ENCODE results near the gene FAM53A.

Gene FAM53A

DNA sequence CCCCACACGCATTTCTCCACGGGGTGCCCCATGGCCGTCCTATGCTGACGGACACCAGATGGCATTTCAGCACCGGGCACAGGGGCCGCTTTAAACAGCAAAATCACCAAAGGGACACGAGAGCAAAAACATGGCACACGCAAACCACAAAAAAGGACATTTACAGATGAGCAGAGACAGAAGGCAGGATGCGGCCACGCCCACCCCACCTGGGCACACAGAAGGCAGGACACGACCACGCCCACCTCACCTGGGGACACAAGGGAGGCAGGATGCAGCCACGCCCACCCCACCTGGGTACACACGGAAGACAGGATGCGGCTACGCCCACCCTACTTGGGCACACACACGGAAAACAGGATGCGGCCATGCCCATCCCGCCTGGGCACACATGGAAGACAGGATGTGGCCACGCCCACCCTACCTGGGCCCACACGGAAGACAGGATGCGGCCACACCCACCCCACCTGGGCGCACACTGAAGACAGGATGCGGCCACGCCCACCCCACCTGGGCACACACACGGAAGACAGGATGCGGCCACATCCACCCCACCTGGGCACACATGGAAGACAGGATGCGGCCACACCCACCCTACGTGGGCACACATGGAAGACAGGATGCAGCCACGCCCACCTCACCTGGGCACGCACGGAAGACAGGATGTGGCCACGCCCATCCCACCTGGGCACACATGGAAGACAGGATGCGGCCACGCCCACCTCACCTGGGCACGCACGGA lies 69.1 kb downstream of the FAM53A start:
- TF ChIP-seq RAD21 (IDR thresholded peaks at IDR 0.05; ENCODE audit: low read depth) (no peak), TEAD4 (IDR thresholded peaks at IDR 0.05) (no peak), TAF1 (IDR thresholded peaks at IDR 0.05; ENCODE audit: low read depth) (no peak), ZBTB7A (IDR thresholded peaks at IDR 0.05; ENCODE audit: low read depth) (no peak), NFIC (IDR thresholded peaks at IDR 0.05) (no peak), YY1 (IDR thresholded peaks at IDR 0.05; ENCODE audit: low read depth) (no peak), TCF12 (IDR thresholded peaks at IDR 0.05; ENCODE audit: low read depth) (no peak), EGR1 (IDR thresholded peaks at IDR 0.05) (no peak), FOXM1 (IDR thresholded peaks at IDR 0.05; ENCODE audit: borderline replicate concordance, low read depth) (no peak), CEBPB (IDR thresholded peaks at IDR 0.05) (no peak), CREB1 (IDR thresholded peaks at IDR 0.05; ENCODE audit: low read depth) (no peak)
- TF ChIP-seq, protein P1, sequence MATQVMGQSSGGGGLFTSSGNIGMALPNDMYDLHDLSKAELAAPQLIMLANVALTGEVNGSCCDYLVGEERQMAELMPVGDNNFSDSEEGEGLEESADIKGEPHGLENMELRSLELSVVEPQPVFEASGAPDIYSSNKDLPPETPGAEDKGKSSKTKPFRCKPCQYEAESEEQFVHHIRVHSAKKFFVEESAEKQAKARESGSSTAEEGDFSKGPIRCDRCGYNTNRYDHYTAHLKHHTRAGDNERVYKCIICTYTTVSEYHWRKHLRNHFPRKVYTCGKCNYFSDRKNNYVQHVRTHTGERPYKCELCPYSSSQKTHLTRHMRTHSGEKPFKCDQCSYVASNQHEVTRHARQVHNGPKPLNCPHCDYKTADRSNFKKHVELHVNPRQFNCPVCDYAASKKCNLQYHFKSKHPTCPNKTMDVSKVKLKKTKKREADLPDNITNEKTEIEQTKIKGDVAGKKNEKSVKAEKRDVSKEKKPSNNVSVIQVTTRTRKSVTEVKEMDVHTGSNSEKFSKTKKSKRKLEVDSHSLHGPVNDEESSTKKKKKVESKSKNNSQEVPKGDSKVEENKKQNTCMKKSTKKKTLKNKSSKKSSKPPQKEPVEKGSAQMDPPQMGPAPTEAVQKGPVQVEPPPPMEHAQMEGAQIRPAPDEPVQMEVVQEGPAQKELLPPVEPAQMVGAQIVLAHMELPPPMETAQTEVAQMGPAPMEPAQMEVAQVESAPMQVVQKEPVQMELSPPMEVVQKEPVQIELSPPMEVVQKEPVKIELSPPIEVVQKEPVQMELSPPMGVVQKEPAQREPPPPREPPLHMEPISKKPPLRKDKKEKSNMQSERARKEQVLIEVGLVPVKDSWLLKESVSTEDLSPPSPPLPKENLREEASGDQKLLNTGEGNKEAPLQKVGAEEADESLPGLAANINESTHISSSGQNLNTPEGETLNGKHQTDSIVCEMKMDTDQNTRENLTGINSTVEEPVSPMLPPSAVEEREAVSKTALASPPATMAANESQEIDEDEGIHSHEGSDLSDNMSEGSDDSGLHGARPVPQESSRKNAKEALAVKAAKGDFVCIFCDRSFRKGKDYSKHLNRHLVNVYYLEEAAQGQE (IDR thresholded peaks at IDR 0.05; ENCODE audit: low read depth) = no peak
- TF ChIP-seq, protein P2, sequence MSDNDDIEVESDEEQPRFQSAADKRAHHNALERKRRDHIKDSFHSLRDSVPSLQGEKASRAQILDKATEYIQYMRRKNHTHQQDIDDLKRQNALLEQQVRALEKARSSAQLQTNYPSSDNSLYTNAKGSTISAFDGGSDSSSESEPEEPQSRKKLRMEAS (IDR thresholded peaks at IDR 0.05) = no peak

- no peak for TF ChIP-seq RAD21 (IDR thresholded peaks at IDR 0.05; ENCODE audit: low read depth)
- no peak for TF ChIP-seq EGR1 (IDR thresholded peaks at IDR 0.05)
- TF ChIP-seq CREB1 (IDR thresholded peaks at IDR 0.05; ENCODE audit: low read depth) = no peak
- no peak for TF ChIP-seq NFIC (IDR thresholded peaks at IDR 0.05)
Measured at GRCh38 chr4:1614502-1614853, 69.6 kb downstream of the FAM53A start.

DNA sequence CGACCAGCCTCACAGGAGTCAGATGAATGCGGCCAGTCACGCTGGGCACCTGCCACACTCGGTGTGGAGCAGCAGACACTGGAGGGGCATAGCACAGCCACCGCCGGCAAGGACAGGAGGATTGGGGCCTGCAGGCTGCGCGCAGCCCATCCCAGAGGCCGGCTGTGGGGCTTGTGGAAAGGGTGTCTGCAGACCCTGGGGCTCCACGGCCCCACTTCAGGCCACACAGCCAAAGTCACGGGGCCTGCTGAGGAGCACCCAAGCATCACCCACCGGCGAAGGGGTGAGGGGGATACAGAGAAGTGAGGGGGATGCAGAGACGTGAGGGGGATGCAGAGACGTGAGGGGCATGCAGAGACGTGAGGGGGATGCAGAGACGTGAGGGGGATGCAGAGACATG lies 70.1 kb downstream of the FAM53A start:
- no peak for TF ChIP-seq TAF1 (IDR thresholded peaks at IDR 0.05; ENCODE audit: low read depth)
- no peak for TF ChIP-seq CREB1 (IDR thresholded peaks at IDR 0.05; ENCODE audit: low read depth)
- TF ChIP-seq ZBTB7A (IDR thresholded peaks at IDR 0.05; ENCODE audit: low read depth) = no peak
- no peak for TF ChIP-seq TEAD4 (IDR thresholded peaks at IDR 0.05)
- no peak for TF ChIP-seq RAD21 (IDR thresholded peaks at IDR 0.05; ENCODE audit: low read depth)
- no peak for TF ChIP-seq EGR1 (IDR thresholded peaks at IDR 0.05)
- TF ChIP-seq, protein P2 (IDR thresholded peaks at IDR 0.05) = no peak
- TF ChIP-seq NFIC (IDR thresholded peaks at IDR 0.05) = no peak
- TF ChIP-seq TCF12 (IDR thresholded peaks at IDR 0.05; ENCODE audit: low read depth) = no peak
- TF ChIP-seq, protein P3, sequence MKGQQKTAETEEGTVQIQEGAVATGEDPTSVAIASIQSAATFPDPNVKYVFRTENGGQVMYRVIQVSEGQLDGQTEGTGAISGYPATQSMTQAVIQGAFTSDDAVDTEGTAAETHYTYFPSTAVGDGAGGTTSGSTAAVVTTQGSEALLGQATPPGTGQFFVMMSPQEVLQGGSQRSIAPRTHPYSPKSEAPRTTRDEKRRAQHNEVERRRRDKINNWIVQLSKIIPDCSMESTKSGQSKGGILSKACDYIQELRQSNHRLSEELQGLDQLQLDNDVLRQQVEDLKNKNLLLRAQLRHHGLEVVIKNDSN (IDR thresholded peaks at IDR 0.05) = no peak
- no peak for TF ChIP-seq CEBPB (IDR thresholded peaks at IDR 0.05)
- no peak for TF ChIP-seq FOXM1 (IDR thresholded peaks at IDR 0.05; ENCODE audit: borderline replicate concordance, low read depth)
- TF ChIP-seq, protein P1 (IDR thresholded peaks at IDR 0.05; ENCODE audit: low read depth) = no peak
- TF ChIP-seq YY1 (IDR thresholded peaks at IDR 0.05; ENCODE audit: low read depth) = no peak
- TF ChIP-seq EP300 (IDR thresholded peaks at IDR 0.05; ENCODE audit: borderline replicate concordance) = no peak

DNA sequence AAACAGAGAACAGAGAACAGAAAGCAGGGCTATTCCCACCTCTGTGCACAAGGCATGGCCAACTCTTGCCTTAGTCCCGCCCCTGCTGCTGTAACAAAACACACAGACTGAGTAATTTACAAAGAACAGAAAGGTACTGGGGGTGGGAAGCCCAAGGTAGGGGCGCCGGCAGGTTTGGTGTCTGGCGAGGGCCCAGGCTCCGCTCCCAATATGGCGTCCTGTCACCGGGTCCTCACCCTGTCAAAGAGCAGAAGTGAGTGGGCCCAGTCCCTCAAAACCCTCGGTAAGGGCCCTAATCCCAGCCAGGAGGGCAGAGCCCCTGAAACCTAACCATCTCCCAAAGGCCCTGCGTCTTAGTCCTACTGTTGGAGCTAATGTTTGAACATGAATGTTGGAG lies 71.0 kb downstream of the FAM53A start:
- TF ChIP-seq, protein P3 (IDR thresholded peaks at IDR 0.05) = no peak
- TF ChIP-seq, protein P2 (IDR thresholded peaks at IDR 0.05) = no peak
- no peak for TF ChIP-seq NFIC (IDR thresholded peaks at IDR 0.05)
- no peak for TF ChIP-seq ZBTB7A (IDR thresholded peaks at IDR 0.05; ENCODE audit: low read depth)

GRCh38 chr4:1612278-1613098 lies 71.6 kb downstream of the FAM53A start:
- TF ChIP-seq CEBPB (IDR thresholded peaks at IDR 0.05) = no peak
- TF ChIP-seq, protein P3 (IDR thresholded peaks at IDR 0.05) = no peak
- TF ChIP-seq, protein P2 (IDR thresholded peaks at IDR 0.05) = no peak
- no peak for TF ChIP-seq TEAD4 (IDR thresholded peaks at IDR 0.05)
- no peak for TF ChIP-seq ZBTB7A (IDR thresholded peaks at IDR 0.05; ENCODE audit: low read depth)
- TF ChIP-seq CREB1 (IDR thresholded peaks at IDR 0.05; ENCODE audit: low read depth) = no peak
- no peak for TF ChIP-seq FOXM1 (IDR thresholded peaks at IDR 0.05; ENCODE audit: borderline replicate concordance, low read depth)
- TF ChIP-seq, protein P1 (IDR thresholded peaks at IDR 0.05; ENCODE audit: low read depth) = no peak
- no peak for TF ChIP-seq EGR1 (IDR thresholded peaks at IDR 0.05)
- TF ChIP-seq TCF12 (IDR thresholded peaks at IDR 0.05; ENCODE audit: low read depth) = no peak
